ENCODE measurements around the gene TMEM218.

Gene TMEM218

GRCh38 chr11:125072961-125073590 is 38.4 kb downstream of the TMEM218 start:
- TF ChIP-seq CTCF (IDR thresholded peaks at IDR 0.05; ENCODE audit: control insufficient read depth, extremely low read depth, insufficient read depth) = no peak
- no peak overlapping the region for H3K4me3 ChIP-seq (ENCODE audit: low read depth, low read length)
- no peak for DNase-seq (ENCODE audit: low read depth)

- no peak for DNase-seq (ENCODE audit: low read depth)
- no peak overlapping the region for H3K4me3 ChIP-seq (ENCODE audit: low read depth, low read length)
- no peak for TF ChIP-seq CTCF (IDR thresholded peaks at IDR 0.05; ENCODE audit: control insufficient read depth, extremely low read depth, insufficient read depth)
Observed at GRCh38 chr11:125072218-125072960, 39.0 kb downstream of the TMEM218 start.

- no peak for TF ChIP-seq CTCF (IDR thresholded peaks at IDR 0.05; ENCODE audit: control insufficient read depth, extremely low read depth, insufficient read depth)
- no peak overlapping the region for H3K4me3 ChIP-seq (ENCODE audit: low read depth, low read length)
- no peak for DNase-seq (ENCODE audit: low read depth)
Observed at GRCh38 chr11:125071846-125072217, 39.6 kb downstream of the TMEM218 start.

DNA sequence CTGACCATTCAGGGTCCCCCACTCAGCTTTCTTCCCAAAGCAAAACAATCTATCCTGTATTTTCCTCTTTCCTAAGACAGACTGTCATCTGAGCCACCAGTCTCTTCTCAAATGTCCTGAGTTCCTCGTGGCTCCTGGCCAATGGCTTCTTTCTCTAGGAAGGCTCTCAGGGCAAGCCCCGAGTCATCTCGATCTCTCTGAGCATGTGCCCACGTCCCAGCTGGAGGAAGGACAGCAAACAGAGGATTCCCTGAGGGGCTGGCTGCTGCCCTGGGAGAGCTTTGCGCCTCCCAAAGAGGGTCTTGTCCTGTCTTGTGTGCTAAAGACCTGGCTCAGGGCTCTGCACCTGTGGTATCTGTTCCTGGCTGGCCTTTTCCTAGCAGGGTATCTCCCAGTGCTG is 40.0 kb downstream of the TMEM218 start:
- TF ChIP-seq CTCF (IDR thresholded peaks at IDR 0.05; ENCODE audit: control insufficient read depth, extremely low read depth, insufficient read depth) = no peak
- no peak overlapping the region for H3K4me3 ChIP-seq (ENCODE audit: low read depth, low read length)
- DNase-seq (ENCODE audit: low read depth) = no peak

- no peak for TF ChIP-seq CTCF (IDR thresholded peaks at IDR 0.05; ENCODE audit: control insufficient read depth, extremely low read depth, insufficient read depth)
- H3K4me3 ChIP-seq (ENCODE audit: low read depth, low read length) = no peak overlapping the region
- DNase-seq (ENCODE audit: low read depth) = no peak
Observed at GRCh38 chr11:125070699-125071254, 40.6 kb downstream of the TMEM218 start.

GRCh38 chr11:125069796-125070195 is 41.6 kb downstream of the TMEM218 start:
- no peak for DNase-seq (ENCODE audit: low read depth)
- TF ChIP-seq CTCF (IDR thresholded peaks at IDR 0.05; ENCODE audit: control insufficient read depth, extremely low read depth, insufficient read depth) = no peak
- no peak overlapping the region for H3K4me3 ChIP-seq (ENCODE audit: low read depth, low read length)
